Esophagus muscularis mucosa (tissue), 2 donors: Measurements from ENCODE around the gene CES2.

Source experiments
- POLR2A ChIP-seq: fragments of 450-650 bp; IDR thresholded peaks from one replicate; pipeline ENCODE4 v1.6.1; 2017; ENCODE audit warnings: antibody characterized with exemption, moderate library complexity, mild to moderate bottlenecking, low read depth
- POLR2AphosphoS5 ChIP-seq, 2 donors: sonication (generic); formaldehyde crosslinking; IDR thresholded peaks; one replicate each; pipeline ENCODE4 v1.6.1; 2017; ENCODE audit warnings: antibody characterized with exemption in 2 of 2

GRCh38 chr16:66933776-66934137 lies 1.6 kb upstream of the CES2 start:
- no peak for TF ChIP-seq POLR2A
- no peak for TF ChIP-seq POLR2AphosphoS5 (IDR thresholded peaks at IDR 0.05)
